GM12878 (cell line): ENCODE results near the gene AOPEP. TPM values are rescaled to one million over a fixed set of nuclear protein-coding genes. Genes with fewer than 3 reads are reported as not detected.

ENCODE experiments used
- ATAC-seq: fragments of 200-7000 bp; cut with Tn5 transposase; 3 replicates; pipeline ENCODE4 v1.9.1; 2020; ENCODE audit warnings: mild to moderate bottlenecking, moderate library complexity
- BruUV-seq: library from RNA; stranded (reverse); fragments of 400-500 nt; replicated peaks from 2 replicates; lab custom pipeline; 2021; lab: Mats Ljungman, UMichigan
- CTCF ChIA-PET: fragments of 300-600 bp; sonication (Branson Sonifier 250); formaldehyde crosslinking; extraction: SDS; loops from one replicate; lab custom pipeline; 2021; ENCODE audit warnings: inconsistent platforms; lab: Yijun Ruan, JAX
- POLR2A ChIA-PET: fragments of 350-600 bp; formaldehyde crosslinking; extraction: SDS; loops from one replicate; lab custom pipeline; 2021; ENCODE audit warnings: inconsistent platforms; lab: Charles Lee
- RAD21 ChIA-PET: fragments of 300-600 bp; sonication (Branson Sonifier 250); formaldehyde crosslinking; loops from one replicate; lab custom pipeline; 2023; ENCODE audit warnings: antibody characterized with exemption; ENCODE audit not compliant: unreplicated experiment; lab: Charles Lee
- SMC1A ChIA-PET: fragments of 300-600 bp; sonication (Branson Sonifier 250); formaldehyde crosslinking; loops from one replicate; lab custom pipeline; 2023; ENCODE audit not compliant: unreplicated experiment, uncharacterized antibody; lab: Charles Lee
- DNase-seq: peaks from one replicate; pipeline ENCODE4 v3.0.0-alpha.2; 2011; ENCODE audit warnings: low read depth, low spot score
- FAIRE-seq: peaks from 3 replicates; lab custom pipeline; 2011; peaks lifted over from hg19 to GRCh38; lab: Jason Lieb, UNC
- H2AFZ ChIP-seq: 2 replicates; pipeline ENCODE4 v1.6.0; 2011; ENCODE audit warnings: low read depth, low read length, control low read depth; ENCODE audit not compliant: control insufficient read depth
- H3K27ac ChIP-seq: 2 replicates; pipeline ENCODE4 v1.5.1; 2011; ENCODE audit warnings: control low read depth; ENCODE audit not compliant: control insufficient read depth, insufficient read depth
- H3K27me3 ChIP-seq, 2 experiments: replicated peaks in 1 of 2; 2 replicates each; pipeline versions ENCODE4 v1.6.0 to v1.6.1; 2011; ENCODE audit warnings: low read length in 1 of 2; ENCODE audit not compliant: control insufficient read depth in 2 of 2, insufficient read depth in 2 of 2
- H3K36me3 ChIP-seq, 2 experiments: 2 replicates each; pipeline ENCODE4 v1.5.1; 2011; ENCODE audit warnings: low read length in 1 of 2; ENCODE audit not compliant: control insufficient read depth in 2 of 2, insufficient read depth in 2 of 2
- H3K4me1 ChIP-seq: 2 replicates; pipeline ENCODE4 v1.6.1; 2011; ENCODE audit warnings: mild to moderate bottlenecking, low read length, moderate library complexity, mixed read lengths; ENCODE audit not compliant: control insufficient read depth, insufficient read depth
- H3K4me2 ChIP-seq: 2 replicates; pipeline ENCODE4 v1.6.0; 2011; ENCODE audit warnings: control low read depth; ENCODE audit not compliant: control insufficient read depth, insufficient read depth
- H3K4me3 ChIP-seq: fragments of 200-600 bp; sonication (generic); 2 replicates; pipeline ENCODE4 v1.5.1; 2016
- H3K79me2 ChIP-seq: 2 replicates; pipeline ENCODE4 v1.6.0; 2011; ENCODE audit warnings: low read length; ENCODE audit not compliant: control insufficient read depth, insufficient read depth
- H3K9ac ChIP-seq: 2 replicates; pipeline ENCODE4 v1.8.0; 2011; ENCODE audit warnings: low read length, control low read depth, mixed read lengths; ENCODE audit not compliant: control insufficient read depth, insufficient read depth
- H3K9me3 ChIP-seq: replicated peaks from 3 replicates; pipeline ENCODE4 v1.5.1; 2011; ENCODE audit warnings: mild to moderate bottlenecking, low read length; ENCODE audit not compliant: control insufficient read depth, insufficient read depth
- H4K20me1 ChIP-seq: 2 replicates; pipeline ENCODE4 v1.6.0; 2011; ENCODE audit not compliant: control insufficient read depth, insufficient read depth
- BHLHE40 ChIP-seq, 2 experiments: fragments of 450-650 bp in 1 of 2; IDR thresholded peaks; 2 replicates each; pipeline ENCODE4 v1.6.1; 2011 to 2017; ENCODE audit warnings: low read depth in 2 of 2, borderline replicate concordance in 1 of 2, improper control_type of control experiment in 1 of 2, low read length in 1 of 2, mild to moderate bottlenecking in 1 of 2
- BMI1 ChIP-seq: fragments of 450-650 bp; IDR thresholded peaks from 2 replicates; pipeline ENCODE4 v1.6.1; 2016; ENCODE audit warnings: mild to moderate bottlenecking, moderate library complexity, borderline replicate concordance
- CBFB ChIP-seq: IDR thresholded peaks from 2 replicates; pipeline ENCODE4 v1.6.1; 2016; ENCODE audit warnings: antibody characterized with exemption, low read depth
- CHD2 ChIP-seq: IDR thresholded peaks from 2 replicates; pipeline ENCODE4 v1.6.1; 2011; ENCODE audit warnings: low read depth, low read length, improper control_type of control experiment, borderline replicate concordance
- PRDM15 ChIP-seq: fragments of 450-650 bp; formaldehyde crosslinking; IDR thresholded peaks from 2 replicates; pipeline ENCODE4 v1.4.0; 2020; ENCODE audit warnings: mild to moderate bottlenecking, moderate library complexity
- USF2 ChIP-seq: IDR thresholded peaks from 2 replicates; pipeline ENCODE4 v1.6.1; 2011; ENCODE audit warnings: low read depth, low read length, improper control_type of control experiment, borderline replicate concordance
- ZBTB40 ChIP-seq: fragments of 450-650 bp; IDR thresholded peaks from 2 replicates; pipeline ENCODE4 v1.6.1; 2016; ENCODE audit warnings: mild to moderate bottlenecking, moderate library complexity, borderline replicate concordance
- ZNF687 ChIP-seq: fragments of 450-650 bp; IDR thresholded peaks from 2 replicates; pipeline ENCODE4 v1.6.1; 2017; ENCODE audit warnings: mild to moderate bottlenecking, moderate library complexity
- WGBS: methylation state at CpG from one replicate; pipeline ENCODE4 v1.1.6; 2016; ENCODE audit warnings: low lambda C conversion rate; ENCODE audit not compliant: insufficient replicate concordance, insufficient coverage; ENCODE audit errors: missing lambda C conversion rate; 5-methylcytosine and 5-hydroxymethylcytosine counted together
- in situ Hi-C: fragments of 300-500 bp; cut with MboI; formaldehyde crosslinking; loops from 9 replicates; pipeline ENCODE4 v1.14.3; 2018; ENCODE audit warnings: mixed read lengths
- intact Hi-C: fragments of 100-400 bp; cut with micrococcal nuclease; formaldehyde crosslinking; loops from one replicate; pipeline ENCODE4 v1.14.2; 2022; ENCODE audit not compliant: unreplicated experiment
- polyA plus RNA-seq, 11 experiments: library from polyadenylated mRNA; depleted of rRNA in 4 of 11; unstranded in 6 of 11; stranded (reverse) in 5 of 11; fragments of >200 nt; fragmentation: Nextera tagmentation in 4 of 11; fragmentation: Illumina TruSeq in 1 of 11; extraction: Ambion mirVana in 4 of 11; extraction: Trizol in 1 of 11; gene quantifications; 1 replicate in 1 of 11; 2 replicates in 10 of 11; pipeline versions ENCODE4 v1.2.1 to v1.2.3, GENCODE V29; 2011 to 2016; ENCODE audit warnings: inconsistent platforms in 2 of 11, missing spikeins in 2 of 11, low read depth in 1 of 11
- total RNA-seq, 4 experiments: library from RNA; depleted of rRNA in 3 of 4; stranded (reverse); fragments of >200 nt in 3 of 4; fragmentation: Illumina TruSeq in 1 of 4; extraction: Trizol in 1 of 4; gene quantifications; 2 replicates each; pipeline versions ENCODE4 v1.2.1 to v1.2.3, GENCODE V29; 2013 to 2021

Gene AOPEP
- total and polyA plus RNA-seq, 10 of the 15 experiments (the other 5 are each of a cell fraction or from before 2014, with no cell fraction given), result 2.3 to 16.9 (median 10.1) TPM

GRCh38 chr9:94932652-94933510 is 206.4 kb downstream of the AOPEP start:
- no peak overlapping the region for H3K27ac ChIP-seq
- DNase-seq, result no peak
- WGBS, result 86% methylated on average over 12 of the region's 12 CpGs
- H4K20me1 ChIP-seq, result no peaks in the 10 kb centered on the region
- ChIA-PET CTCF (no interaction called here), SMC1A (no interaction called here), RAD21 (no interaction called here), POLR2A (no interaction called here)
- no peak for ATAC-seq
- H2AFZ ChIP-seq, result no peak overlapping the region
- H3K27me3 ChIP-seq, result no peaks in the 10 kb centered on the region
- H3K79me2 ChIP-seq, result no peaks in the 10 kb centered on the region
- no peaks in the 10 kb centered on the region for H3K9me3 ChIP-seq
- in situ Hi-C loops, result no loop called here
- H3K4me3 ChIP-seq, result no peak overlapping the region
- no peaks in the 10 kb centered on the region; a peak in 1 of 4 replicates for H3K36me3 ChIP-seq
- no peak for FAIRE-seq
- no peaks in the 10 kb centered on the region for H3K4me1 ChIP-seq
- no peak overlapping the region for H3K4me2 ChIP-seq
- intact Hi-C loops, result no loop called here
- no TSS peak for BruUV-seq
- H3K9ac ChIP-seq, result no peak overlapping the region
- no peak for TF ChIP-seq CHD2
- no peak for TF ChIP-seq CBFB
- TF ChIP-seq BHLHE40 (IDR thresholded peaks at IDR 0.05; ENCODE audit: borderline replicate concordance in 1 of 2, low read depth in 2 of 2, low read length in 1 of 2), result no peak
- no peak for TF ChIP-seq USF2
- no peak for TF ChIP-seq ZBTB40
- no peak for TF ChIP-seq ZNF687
- no peak for TF ChIP-seq PRDM15 (CRISPR knock-in tag)
- no peak for TF ChIP-seq BMI1
